Spleen (tissue), 11 donors: Measurements from ENCODE around the gene BCAS2. TPM values are rescaled to one million over a fixed set of nuclear protein-coding genes. Genes with fewer than 3 reads are reported as not detected.

Source experiments
- DNase-seq: peaks from one replicate; pipeline ENCODE4 v3.0.0-alpha.2; 2020
- H3K27ac ChIP-seq, 8 donors: fragments of 200-600 bp; sonication (generic) in 7 of 8; 1 replicate in 4 of 8; 2 replicates in 4 of 8; pipeline versions ENCODE4 v1.5.0 to v1.8.0; 2016 to 2021; ENCODE audit warnings: inconsistent platforms in 4 of 8, mild to moderate bottlenecking in 4 of 8, moderate library complexity in 1 of 8
- H3K27me3 ChIP-seq, 7 donors: fragments of 200-600 bp; sonication (generic) in 6 of 7; replicated peaks in 1 of 7; 1 replicate in 4 of 7; 2 replicates in 3 of 7; pipeline versions ENCODE4 v1.5.0 to v1.8.0; 2016 to 2021; ENCODE audit warnings: inconsistent platforms in 3 of 7, mild to moderate bottlenecking in 1 of 7
- H3K36me3 ChIP-seq, 6 donors: fragments of 200-600 bp; sonication (generic) in 5 of 6; 1 replicate in 4 of 6; 2 replicates in 2 of 6; pipeline versions ENCODE4 v1.5.0 to v1.8.0; 2016 to 2021; ENCODE audit warnings: inconsistent platforms in 2 of 6
- H3K4me1 ChIP-seq, 6 donors: fragments of 200-600 bp; sonication (generic) in 5 of 6; 1 replicate in 3 of 6; 2 replicates in 3 of 6; pipeline versions ENCODE4 v1.5.0 to v1.8.0; 2016 to 2021; ENCODE audit warnings: inconsistent platforms in 3 of 6
- H3K4me3 ChIP-seq, 8 donors: fragments of 200-600 bp; sonication (generic) in 7 of 8; 1 replicate in 4 of 8; 2 replicates in 4 of 8; pipeline versions ENCODE4 v1.5.0 to v1.8.0; 2016 to 2021; ENCODE audit warnings: inconsistent platforms in 4 of 8, mild to moderate bottlenecking in 4 of 8, moderate library complexity in 2 of 8
- H3K9me3 ChIP-seq, 8 donors: fragments of 200-600 bp; sonication (generic) in 7 of 8; 1 replicate in 4 of 8; 2 replicates in 4 of 8; pipeline versions ENCODE4 v1.5.0 to v1.8.0; 2016 to 2021; ENCODE audit warnings: inconsistent platforms in 4 of 8
- CTCF ChIP-seq, 11 experiments: fragments of 200-600 bp in 7 of 11; fragments of 450-650 bp in 4 of 11; sonication (generic) in 4 of 11; IDR thresholded peaks in 8 of 11; conservative IDR thresholded peaks in 3 of 11; 1 replicate in 7 of 11; 2 replicates in 4 of 11; pipeline versions ENCODE4 v1.4.0 to v1.8.0; 2016 to 2021; ENCODE audit warnings: antibody characterized with exemption in 11 of 11, inconsistent platforms in 4 of 11, mild to moderate bottlenecking in 1 of 11
- POLR2A ChIP-seq, 3 donors: fragments of 450-650 bp; IDR thresholded peaks; one replicate each; pipeline ENCODE4 v1.5.1; 2017; ENCODE audit warnings: antibody characterized with exemption in 3 of 3, mild to moderate bottlenecking in 1 of 3
- POLR2AphosphoS5 ChIP-seq, 3 donors: sonication (generic); formaldehyde crosslinking; IDR thresholded peaks; one replicate each; pipeline ENCODE4 v1.5.1; 2017; ENCODE audit warnings: antibody characterized with exemption in 3 of 3
- WGBS, 5 donors: extraction: QIAGEN DNeasy Blood & Tissue Kit in 3 of 5; methylation state at CpG; one replicate each; pipeline versions ENCODE4 v1.1.5 to v1.1.7; 2013 to 2018; 5-methylcytosine and 5-hydroxymethylcytosine counted together
- intact Hi-C: fragments of 100-400 bp; cut with DNase I; formaldehyde crosslinking; loops from one replicate; pipeline ENCODE4 v1.15.0; 2023; ENCODE audit warnings: low total_unique reads
- polyA plus RNA-seq, 3 donors: library from polyadenylated mRNA; stranded (reverse); fragments of 200-250 nt; gene quantifications; one replicate each; pipeline ENCODE4 v1.2.1, GENCODE V29; 2013
- total RNA-seq, 7 donors: library from RNA; depleted of rRNA in 3 of 7; stranded (reverse); fragments of >200 nt in 3 of 7; fragmentation: NEBNext Ultra II Directional in 4 of 7; extraction: Animal tissue kit (Norgen Biotek cat#: 25700) in 4 of 7; gene quantifications; one replicate each; pipeline versions ENCODE4 v1.1.0 to v1.2.1, GENCODE V29; 2016 to 2021
- donor health status: healthy with polysubstance abuse.
- donor health status: DM: no; HTN: no; CAD: no; lungs with moderate emphysema.
- donor health status: DM: no; HTN: no; CAD: no.
- donor health status: Bipolar disorder and iron deficiency.
- donor health status: healthy.
- donor health status: DM: no; HTN: no; CAD: no.
- donor health status: DM: yes; HTN: yes; CAD: no.

The BCAS2 gene
- total and polyA plus RNA-seq, 10 donors, result 20.3 to 37.1 (median 28.4) TPM

- H3K4me1 ChIP-seq, result no peaks in the 10 kb centered on the region
- no peak for DNase-seq
- TF ChIP-seq CTCF (IDR thresholded peaks at IDR 0.05 in 8 of 11, conservative IDR thresholded peaks at IDR 0.05 in 3 of 11) (no peak), POLR2A (IDR thresholded peaks at IDR 0.05) (no peak), POLR2AphosphoS5 (IDR thresholded peaks at IDR 0.05) (no peak)
- H3K27ac ChIP-seq, result no peak overlapping the region
- H3K27me3 ChIP-seq, result no peaks in the 10 kb centered on the region
- intact Hi-C loops, result no loop called here
- WGBS, 5 donors, result 81 to 96% (median 91%) methylated on average over 1 of the region's 1 CpG
- no peak overlapping the region for H3K4me3 ChIP-seq
- no peaks in the 10 kb centered on the region for H3K36me3 ChIP-seq
- H3K9me3 ChIP-seq, result no peaks in the 10 kb centered on the region
Measured at GRCh38 chr1:114547076-114547475, 34.3 kb downstream of the BCAS2 start.

- WGBS, 5 donors, result 80 to 96% (median 94%) methylated on average over 2 of the region's 2 CpGs
- intact Hi-C loops, result no loop called here
- no peaks in the 10 kb centered on the region for H3K9me3 ChIP-seq
- H3K36me3 ChIP-seq, result no peaks in the 10 kb centered on the region
- DNase-seq, result no peak
- no peaks in the 10 kb centered on the region for H3K27me3 ChIP-seq
- H3K4me3 ChIP-seq, result no peak overlapping the region
- H3K27ac ChIP-seq, result no peak overlapping the region
- no peak for TF ChIP-seq CTCF (IDR thresholded peaks at IDR 0.05 in 8 of 11, conservative IDR thresholded peaks at IDR 0.05 in 3 of 11)
- no peak for TF ChIP-seq POLR2A (IDR thresholded peaks at IDR 0.05)
- no peak for TF ChIP-seq POLR2AphosphoS5 (IDR thresholded peaks at IDR 0.05)
- no peaks in the 10 kb centered on the region for H3K4me1 ChIP-seq
Measured at GRCh38 chr1:114545796-114546195, 35.6 kb downstream of the BCAS2 start.

- no peak for TF ChIP-seq CTCF (IDR thresholded peaks at IDR 0.05 in 8 of 11, conservative IDR thresholded peaks at IDR 0.05 in 3 of 11)
- no peak for TF ChIP-seq POLR2A (IDR thresholded peaks at IDR 0.05)
- no peak for TF ChIP-seq POLR2AphosphoS5 (IDR thresholded peaks at IDR 0.05)
- intact Hi-C loops, result no loop called here
- Histone ChIP-seq H3K4me1 (no peaks in the 10 kb centered on the region), H3K9me3 (no peaks in the 10 kb centered on the region), H3K36me3 (no peaks in the 10 kb centered on the region), H3K4me3 (no peak overlapping the region), H3K27ac (no peak overlapping the region), H3K27me3 (no peaks in the 10 kb centered on the region)
- 57 to 87% (median 77%) methylated on average over 1 of the region's 1 CpG for WGBS, 5 donors
- no peak for DNase-seq
Measured at GRCh38 chr1:114545315-114545714, 36.1 kb downstream of the BCAS2 start.

- Histone ChIP-seq H3K4me3 (no peak overlapping the region), H3K27me3 (no peaks in the 10 kb centered on the region), H3K27ac (no peak overlapping the region), H3K4me1 (no peaks in the 10 kb centered on the region), H3K36me3 (no peaks in the 10 kb centered on the region), H3K9me3 (no peaks in the 10 kb centered on the region)
- 64 to 91% (median 82%) methylated on average over 6 of the region's 6 CpGs for WGBS, 5 donors
- intact Hi-C loops, result no loop called here
- DNase-seq, result no peak
- TF ChIP-seq POLR2AphosphoS5 (IDR thresholded peaks at IDR 0.05) (no peak), POLR2A (IDR thresholded peaks at IDR 0.05) (no peak), CTCF (IDR thresholded peaks at IDR 0.05 in 8 of 11, conservative IDR thresholded peaks at IDR 0.05 in 3 of 11) (no peak)
Measured at GRCh38 chr1:114540821-114541220, 40.6 kb downstream of the BCAS2 start.
